ENCODE results near the gene MYBBP1A.

GRCh38 chr17:4588898-4589625 lies 33.9 kb upstream of the MYBBP1A start:
- TF ChIP-seq POLR2A (IDR thresholded peaks at IDR 0.05) (no peak), CTCF (IDR thresholded peaks at IDR 0.05 in 4 of 5, conservative IDR thresholded peaks at IDR 0.05 in 1 of 5) (no peak)
